Activated naive CD8-positive, alpha-beta T cell treated with anti-CD3 and anti-CD28 coated beads for 36 hours (primary cell): ENCODE results near the gene GPRC6A. TPM values are rescaled to one million over a fixed set of nuclear protein-coding genes. Genes with fewer than 3 reads are reported as not detected.
"Not testable (repeated sequence)": the region's sequence is repeated elsewhere in the genome, so short reads cannot be mapped to it uniquely, and the experiment has no call there.

Experiments
- DNase-seq: peaks from one replicate; pipeline ENCODE4 v3.0.0; 2021
- H3K27ac Mint-ChIP-seq: one replicate; pipeline ENCODE4 v1.8.0; 2022; ENCODE audit warnings: mild to moderate bottlenecking, moderate library complexity, mixed read lengths
- H3K27me3 Mint-ChIP-seq: one replicate; pipeline ENCODE4 v1.8.0; 2022; ENCODE audit warnings: mild to moderate bottlenecking, mixed read lengths
- H3K36me3 Mint-ChIP-seq: one replicate; pipeline ENCODE4 v1.8.0; 2021; ENCODE audit warnings: mild to moderate bottlenecking, mixed read lengths
- H3K4me1 Mint-ChIP-seq: one replicate; pipeline ENCODE4 v1.8.0; 2021; ENCODE audit warnings: mixed read lengths
- H3K4me3 Mint-ChIP-seq: one replicate; pipeline ENCODE4 v1.8.0; 2022; ENCODE audit warnings: mild to moderate bottlenecking, moderate library complexity, mixed read lengths
- H3K9me3 Mint-ChIP-seq: one replicate; pipeline ENCODE4 v1.8.0; 2022; ENCODE audit warnings: mixed read lengths
- total RNA-seq, 2 experiments: library from RNA; stranded (reverse); gene quantifications; one replicate each; pipeline ENCODE4 v1.2.3, GENCODE V29; 2021

The GPRC6A gene
- total RNA-seq, 2 experiments from 2014 or later: not detected

- H3K9me3 Mint-ChIP-seq: peaks cover 12% of the 10 kb centered on the region
Observed at GRCh38 chr6:116816336-116816735, 12.5 kb downstream of the GPRC6A start.

GRCh38 chr6:116812051-116812650 lies 16.7 kb downstream of the GPRC6A start:
- no peak overlapping the region for H3K4me3 Mint-ChIP-seq
- no peak overlapping the region for H3K27ac Mint-ChIP-seq
- no peaks in the 10 kb centered on the region for H3K36me3 Mint-ChIP-seq
- peaks cover 3% of the 10 kb centered on the region for H3K27me3 Mint-ChIP-seq
- no peaks in the 10 kb centered on the region for H3K4me1 Mint-ChIP-seq
- no peak for DNase-seq
- H3K9me3 Mint-ChIP-seq: peaks cover 14% of the 10 kb centered on the region

More at GRCh38 chr6:116816336-116816735, 12.5 kb downstream of the GPRC6A start:
- H3K4me1 Mint-ChIP-seq, H3K36me3 Mint-ChIP-seq, H3K27me3 Mint-ChIP-seq, DNase-seq, H3K4me3 Mint-ChIP-seq, H3K27ac Mint-ChIP-seq: not testable (repeated sequence)

GRCh38 chr6:116801971-116802370 lies 26.9 kb downstream of the GPRC6A start:
- Mint-ChIP-seq H3K4me3 (no peak overlapping the region), H3K27ac (no peak overlapping the region), H3K36me3 (no peaks in the 10 kb centered on the region), H3K27me3 (peaks cover 21% of the 10 kb centered on the region), H3K9me3 (no peaks in the 10 kb centered on the region), H3K4me1 (no peaks in the 10 kb centered on the region)
- DNase-seq: no peak

GRCh38 chr6:116799945-116800344 lies 28.9 kb downstream of the GPRC6A start:
- H3K27ac Mint-ChIP-seq: no peak overlapping the region
- H3K4me1 Mint-ChIP-seq: no peaks in the 10 kb centered on the region
- H3K4me3 Mint-ChIP-seq: no peak overlapping the region
- H3K27me3 Mint-ChIP-seq: peaks cover 17% of the 10 kb centered on the region
- H3K36me3 Mint-ChIP-seq: no peaks in the 10 kb centered on the region
- H3K9me3 Mint-ChIP-seq: no peaks in the 10 kb centered on the region
- no peak for DNase-seq

- no peak overlapping the region for H3K4me3 Mint-ChIP-seq
- no peak overlapping the region for H3K27ac Mint-ChIP-seq
- no peaks in the 10 kb centered on the region for H3K9me3 Mint-ChIP-seq
- no peak for DNase-seq
- H3K4me1 Mint-ChIP-seq: no peaks in the 10 kb centered on the region
- H3K36me3 Mint-ChIP-seq: no peaks in the 10 kb centered on the region
- peaks cover 24% of the 10 kb centered on the region for H3K27me3 Mint-ChIP-seq
Observed at GRCh38 chr6:116797585-116797984, 31.3 kb downstream of the GPRC6A start.

GRCh38 chr6:116793224-116793623 lies 35.7 kb downstream of the GPRC6A start:
- Mint-ChIP-seq H3K27me3 (peaks cover 10% of the 10 kb centered on the region), H3K9me3 (no peaks in the 10 kb centered on the region), H3K27ac (no peak overlapping the region), H3K4me3 (no peak overlapping the region), H3K4me1 (no peaks in the 10 kb centered on the region), H3K36me3 (no peaks in the 10 kb centered on the region)
- no peak for DNase-seq

- H3K36me3 Mint-ChIP-seq: no peaks in the 10 kb centered on the region
- H3K4me1 Mint-ChIP-seq: no peaks in the 10 kb centered on the region
- no peak overlapping the region for H3K27ac Mint-ChIP-seq
- peaks cover 30% of the 10 kb centered on the region for H3K27me3 Mint-ChIP-seq
- no peaks in the 10 kb centered on the region for H3K9me3 Mint-ChIP-seq
- H3K4me3 Mint-ChIP-seq: no peak overlapping the region
- DNase-seq: no peak
Observed at GRCh38 chr6:116783852-116784251, 45.0 kb downstream of the GPRC6A start.

GRCh38 chr6:116779573-116780164 lies 49.2 kb downstream of the GPRC6A start:
- Mint-ChIP-seq H3K4me1 (no peaks in the 10 kb centered on the region), H3K27me3 (peaks cover 36% of the 10 kb centered on the region)

GRCh38 chr6:116773886-116774285 lies 55.0 kb downstream of the GPRC6A start:
- no peak overlapping the region for H3K4me3 Mint-ChIP-seq
- peaks cover 28% of the 10 kb centered on the region for H3K27me3 Mint-ChIP-seq
- no peak for DNase-seq
- no peaks in the 10 kb centered on the region for H3K4me1 Mint-ChIP-seq
- no peak overlapping the region for H3K27ac Mint-ChIP-seq
- H3K36me3 Mint-ChIP-seq: no peaks in the 10 kb centered on the region
- H3K9me3 Mint-ChIP-seq: no peaks in the 10 kb centered on the region

More at GRCh38 chr6:116779573-116780164, 49.2 kb downstream of the GPRC6A start:
- DNase-seq: no peak
- H3K4me3 Mint-ChIP-seq: no peak overlapping the region
- H3K9me3 Mint-ChIP-seq: no peaks in the 10 kb centered on the region
- H3K36me3 Mint-ChIP-seq: no peaks in the 10 kb centered on the region
- no peak overlapping the region for H3K27ac Mint-ChIP-seq

GRCh38 chr6:116772450-116772849 lies 56.4 kb downstream of the GPRC6A start:
- H3K27me3 Mint-ChIP-seq: peaks cover 28% of the 10 kb centered on the region
- no peaks in the 10 kb centered on the region for H3K4me1 Mint-ChIP-seq
- no peak overlapping the region for H3K27ac Mint-ChIP-seq
- DNase-seq: no peak
- no peaks in the 10 kb centered on the region for H3K9me3 Mint-ChIP-seq
- H3K36me3 Mint-ChIP-seq: no peaks in the 10 kb centered on the region
- H3K4me3 Mint-ChIP-seq: no peak overlapping the region

GRCh38 chr6:116767715-116768114 lies 61.2 kb downstream of the GPRC6A start:
- peaks cover 56% of the 10 kb centered on the region for H3K27me3 Mint-ChIP-seq
- no peaks in the 10 kb centered on the region for H3K36me3 Mint-ChIP-seq
- H3K4me1 Mint-ChIP-seq: peaks cover 6% of the 10 kb centered on the region
- no peak overlapping the region for H3K27ac Mint-ChIP-seq
- no peak overlapping the region for H3K4me3 Mint-ChIP-seq
- H3K9me3 Mint-ChIP-seq: no peaks in the 10 kb centered on the region
- no peak for DNase-seq

- Mint-ChIP-seq H3K36me3 (no peaks in the 10 kb centered on the region), H3K9me3 (no peaks in the 10 kb centered on the region), H3K4me1 (peaks cover 6% of the 10 kb centered on the region), H3K4me3 (peak overlapping the region; percentile 56), H3K27me3 (peaks cover 55% of the 10 kb centered on the region), H3K27ac (no peak overlapping the region)
- DNase-seq: no peak
Observed at GRCh38 chr6:116766506-116767176, 62.2 kb downstream of the GPRC6A start.

- DNase-seq: peak; percentile 7
- H3K4me1 Mint-ChIP-seq: peaks cover 6% of the 10 kb centered on the region
- H3K36me3 Mint-ChIP-seq: no peaks in the 10 kb centered on the region
- no peak within 1 kb of the TSS for H3K27ac Mint-ChIP-seq
- H3K27me3 Mint-ChIP-seq: peaks cover 55% of the 10 kb centered on the region
- H3K4me3 Mint-ChIP-seq: peak within 1 kb of the TSS; percentile 62
- H3K9me3 Mint-ChIP-seq: no peaks in the 10 kb centered on the region
Observed at GRCh38 chr6:116764961-116765841, 63.7 kb downstream of the GPRC6A start, which contains the start of gene FAM162B. Gene FAM162B, minus strand, starts transcription at chr6:116765719. Its CDS starts 143 bp downstream, at chr6:116765576.

GRCh38 chr6:116764629-116764960 lies 64.3 kb downstream of the GPRC6A start:
- Mint-ChIP-seq H3K27ac (no peak overlapping the region), H3K4me1 (peaks cover 6% of the 10 kb centered on the region), H3K27me3 (peaks cover 60% of the 10 kb centered on the region), H3K36me3 (no peaks in the 10 kb centered on the region), H3K4me3 (peak overlapping the region; percentile 48), H3K9me3 (no peaks in the 10 kb centered on the region)
- DNase-seq: no peak
